Measurements from ENCODE around the gene CP.

DNA sequence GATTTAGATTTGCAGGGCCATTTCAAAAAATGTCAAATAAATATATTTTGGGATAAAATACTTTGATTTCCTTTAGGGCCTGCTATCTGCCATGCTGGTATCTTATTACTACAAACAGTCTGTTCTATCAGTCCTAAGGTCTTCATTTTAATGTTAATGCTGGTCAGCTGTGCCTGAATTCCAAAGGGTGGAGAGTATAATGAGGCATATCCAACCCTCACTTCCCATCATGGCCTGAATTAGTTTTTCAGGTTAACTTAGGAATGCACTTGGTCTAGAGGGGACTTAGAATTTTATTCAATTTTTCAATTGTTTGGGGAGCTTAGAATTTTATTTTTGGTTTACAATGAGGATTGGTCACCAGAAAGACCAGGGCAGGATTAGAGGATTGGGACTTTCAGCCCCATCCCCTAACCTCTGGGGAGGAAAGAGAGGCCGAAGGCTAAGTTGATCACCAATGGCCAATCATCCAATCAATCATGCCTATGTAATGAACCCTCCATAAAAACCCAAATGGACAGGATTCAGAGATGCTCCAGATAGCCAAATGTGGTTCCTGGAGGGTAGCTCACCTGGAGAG is 17.8 kb upstream of the CP start:
- TF ChIP-seq CTCF (IDR thresholded peaks at IDR 0.05) (no peak), POLR2A (IDR thresholded peaks at IDR 0.05) (no peak)
